ENCODE results near the gene ADRA2C.

DNA sequence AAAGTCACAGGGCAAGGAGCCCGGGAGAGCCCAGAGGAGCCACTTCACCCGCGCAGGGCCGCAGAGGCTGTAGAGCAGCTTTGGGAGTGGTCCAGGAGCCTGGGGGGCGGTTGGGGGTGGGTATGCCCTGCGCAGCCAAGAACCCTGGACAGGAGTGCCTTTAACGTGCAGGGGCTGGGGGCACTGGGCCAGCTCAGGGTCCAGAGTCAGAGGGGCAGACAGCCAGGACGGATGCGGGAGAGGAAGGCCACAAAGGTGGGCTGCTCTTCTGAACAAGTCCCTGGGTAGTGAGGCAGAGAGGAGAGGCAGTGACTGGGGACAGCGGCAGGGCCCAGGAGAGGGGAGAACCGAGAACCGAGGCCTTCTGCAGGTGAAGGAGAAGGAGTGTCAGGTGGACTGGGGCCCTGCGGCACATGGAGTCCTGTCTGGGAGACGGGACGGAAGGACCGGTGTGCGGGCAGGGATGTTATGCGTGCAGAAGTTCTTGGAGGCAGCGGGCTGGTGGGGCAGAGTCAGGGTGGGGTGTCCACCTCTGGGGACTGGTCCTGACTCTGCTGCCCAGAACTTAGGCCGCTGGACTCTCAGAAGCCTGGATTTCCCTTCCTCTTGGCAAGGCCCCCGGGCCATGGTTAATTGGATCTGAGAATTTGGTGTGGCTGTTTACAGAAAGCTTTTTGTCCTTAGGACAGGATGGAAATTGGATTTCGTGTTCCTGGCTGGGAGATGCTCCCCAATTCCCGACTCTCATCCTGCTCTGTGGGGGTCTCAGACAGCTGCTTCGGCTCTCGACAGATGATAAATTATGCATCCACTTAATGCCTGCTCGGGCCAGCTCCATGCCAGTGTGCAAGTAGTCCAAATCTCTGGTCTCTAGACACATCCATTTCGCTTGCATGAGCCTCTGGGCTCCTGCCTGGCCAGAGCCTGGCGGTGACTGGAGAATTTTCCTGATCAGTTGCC lies 31.9 kb downstream of the ADRA2C start:
- TF ChIP-seq, protein P1, sequence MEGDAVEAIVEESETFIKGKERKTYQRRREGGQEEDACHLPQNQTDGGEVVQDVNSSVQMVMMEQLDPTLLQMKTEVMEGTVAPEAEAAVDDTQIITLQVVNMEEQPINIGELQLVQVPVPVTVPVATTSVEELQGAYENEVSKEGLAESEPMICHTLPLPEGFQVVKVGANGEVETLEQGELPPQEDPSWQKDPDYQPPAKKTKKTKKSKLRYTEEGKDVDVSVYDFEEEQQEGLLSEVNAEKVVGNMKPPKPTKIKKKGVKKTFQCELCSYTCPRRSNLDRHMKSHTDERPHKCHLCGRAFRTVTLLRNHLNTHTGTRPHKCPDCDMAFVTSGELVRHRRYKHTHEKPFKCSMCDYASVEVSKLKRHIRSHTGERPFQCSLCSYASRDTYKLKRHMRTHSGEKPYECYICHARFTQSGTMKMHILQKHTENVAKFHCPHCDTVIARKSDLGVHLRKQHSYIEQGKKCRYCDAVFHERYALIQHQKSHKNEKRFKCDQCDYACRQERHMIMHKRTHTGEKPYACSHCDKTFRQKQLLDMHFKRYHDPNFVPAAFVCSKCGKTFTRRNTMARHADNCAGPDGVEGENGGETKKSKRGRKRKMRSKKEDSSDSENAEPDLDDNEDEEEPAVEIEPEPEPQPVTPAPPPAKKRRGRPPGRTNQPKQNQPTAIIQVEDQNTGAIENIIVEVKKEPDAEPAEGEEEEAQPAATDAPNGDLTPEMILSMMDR (conservative IDR thresholded peaks at IDR 0.05; ENCODE audit: low read length), result no peak
- no peak for TF ChIP-seq EZH2phosphoT487 (IDR thresholded peaks at IDR 0.05; ENCODE audit: borderline replicate concordance)

Measured in Loucy (cell line).